Activated CD4-positive, alpha-beta T cell treated with anti-CD3 and anti-CD28 coated beads for 36 hours (primary cell): ENCODE measurements around the gene MAD1L1. TPM values are rescaled to one million over a fixed set of nuclear protein-coding genes. Genes with fewer than 3 reads are reported as not detected.

ENCODE experiments used
- ATAC-seq: fragments of 200-7000 bp; cut with Tn5 transposase; one replicate; pipeline ENCODE4 v1.10.0; 2021; ENCODE audit warnings: mild to moderate bottlenecking, moderate library complexity
- CTCF ChIA-PET: fragments of 350-600 bp; sonication (Branson Sonifier 250); formaldehyde crosslinking; loops from one replicate; lab custom pipeline; 2021; ENCODE audit warnings: antibody characterized with exemption; lab: Charles Lee
- POLR2A ChIA-PET: fragments of 350-600 bp; sonication (Branson Sonifier 250); formaldehyde crosslinking; loops from one replicate; lab custom pipeline; 2021; ENCODE audit warnings: antibody characterized with exemption, inconsistent platforms; lab: Charles Lee
- DNase-seq: peaks from one replicate; pipeline ENCODE4 v3.0.0-alpha.2; 2020
- H3K27ac Mint-ChIP-seq: one replicate; pipeline ENCODE4 v1.8.0; 2021; ENCODE audit warnings: mixed read lengths
- H3K27me3 Mint-ChIP-seq: one replicate; pipeline ENCODE4 v1.8.0; 2021; ENCODE audit warnings: mixed read lengths
- H3K36me3 Mint-ChIP-seq: one replicate; pipeline ENCODE4 v1.8.0; 2021; ENCODE audit warnings: low read depth, mixed read lengths
- H3K4me1 Mint-ChIP-seq: one replicate; pipeline ENCODE4 v1.8.0; 2021; ENCODE audit warnings: mixed read lengths
- H3K4me3 Mint-ChIP-seq: one replicate; pipeline ENCODE4 v1.8.0; 2021; ENCODE audit warnings: mild to moderate bottlenecking, moderate library complexity, mixed read lengths
- H3K9me3 Mint-ChIP-seq: one replicate; pipeline ENCODE4 v1.8.0; 2021; ENCODE audit warnings: low read depth, mixed read lengths
- intact Hi-C, 2 experiments: fragments of 100-400 bp; cut with DNase I in 1 of 2; cut with micrococcal nuclease in 1 of 2; formaldehyde crosslinking; loops; one replicate each; pipeline versions ENCODE4 v1.14.2 to v1.15.1; 2022 to 2024; cut with DNase I, micrococcal nuclease
- total RNA-seq, 2 experiments: library from RNA; stranded (reverse); gene quantifications; one replicate each; pipeline ENCODE4 v1.2.3, GENCODE V29; 2021

The MAD1L1 gene
- total RNA-seq, 2 experiments from 2014 or later = 50.2 to 61.7 TPM

DNA sequence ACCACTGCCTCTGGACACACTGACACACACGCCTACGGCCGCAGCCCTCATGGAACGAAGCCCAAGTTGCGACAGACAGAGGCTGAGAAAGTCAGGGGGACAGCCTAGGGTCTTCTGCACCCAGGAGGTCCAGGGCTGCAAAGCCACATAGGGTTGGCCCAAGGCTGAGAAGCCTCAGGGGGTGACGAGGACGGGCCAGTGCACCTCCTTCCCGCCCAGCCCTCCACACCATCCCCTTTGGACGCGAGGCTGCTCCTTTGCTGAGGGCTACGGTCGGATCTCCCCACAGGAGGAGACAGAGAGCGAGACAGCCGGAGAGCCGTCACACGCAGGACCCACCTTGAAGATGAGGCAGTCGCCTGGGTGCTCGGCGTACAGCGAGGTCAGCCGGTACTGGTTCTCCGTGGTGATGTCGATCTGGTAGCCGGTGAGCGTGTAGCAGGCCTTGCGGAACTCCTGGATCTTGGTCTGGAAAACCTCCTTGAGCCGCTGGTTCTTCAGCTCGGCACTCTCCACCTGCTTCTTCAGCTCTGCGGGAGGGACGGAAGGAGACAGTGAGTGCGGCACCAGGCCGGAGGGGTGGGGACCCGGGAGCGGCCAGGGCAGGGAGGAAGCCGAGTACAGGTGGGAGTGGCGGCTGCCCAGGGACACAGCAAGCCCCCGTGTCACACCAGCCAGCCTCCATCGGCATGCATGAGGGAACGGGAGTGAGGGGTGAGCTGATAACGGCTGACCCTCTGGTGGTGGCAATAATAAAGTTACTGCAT, 334.7 kb downstream of the MAD1L1 start:
- Mint-ChIP-seq H3K9me3 (no peaks in the 10 kb centered on the region), H3K27ac (no peak overlapping the region), H3K4me1 (no peaks in the 10 kb centered on the region), H3K27me3 (no peaks in the 10 kb centered on the region), H3K4me3 (no peak overlapping the region), H3K36me3 (no peaks in the 10 kb centered on the region)
- CTCF ChIA-PET = no interaction called here
- DNase-seq (no peak), ATAC-seq (no peak)
- intact Hi-C loops = no loop called here
- POLR2A ChIA-PET = interaction anchor here (1.1 kb wide), 1 partner anchor 15 kb away, joined by 4 read pairs; no protein-coding TSS in a partner anchor

DNA sequence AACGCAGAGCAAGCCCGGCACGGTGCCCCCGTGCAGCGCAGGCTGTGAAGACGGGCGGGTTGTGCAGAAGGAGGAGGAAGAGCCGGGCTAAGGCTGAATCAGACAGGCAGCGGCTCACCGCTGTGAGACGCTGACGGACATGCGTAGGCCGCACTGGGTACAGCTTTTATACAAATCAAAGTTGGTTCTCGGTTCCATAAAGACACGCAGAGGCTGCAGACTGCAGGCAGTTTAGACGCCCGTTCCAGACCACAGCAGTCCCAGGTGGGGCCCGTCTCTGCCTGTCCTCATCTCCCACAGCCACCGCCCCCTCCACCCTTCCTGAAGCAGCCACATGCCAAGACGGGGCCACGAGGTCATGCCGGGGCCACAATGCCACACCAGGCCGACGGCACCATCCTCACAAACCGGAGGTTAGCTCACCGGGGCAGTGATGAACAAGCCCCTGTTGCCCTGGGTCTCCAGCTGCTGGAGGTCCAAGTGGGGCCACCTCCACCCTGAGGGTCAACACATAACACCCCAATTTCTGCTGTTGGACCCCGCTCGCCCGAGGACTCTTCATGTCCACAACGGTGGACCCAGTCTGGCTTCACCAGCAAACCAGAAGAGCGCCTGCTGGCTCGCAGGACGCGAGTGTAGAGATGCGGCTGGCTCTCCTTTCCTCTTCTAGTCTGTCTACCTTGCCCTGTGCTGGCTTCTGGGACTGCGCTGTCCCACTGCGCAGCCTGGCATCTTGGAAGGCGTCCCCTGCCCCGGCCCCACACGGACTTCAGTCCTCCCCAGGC, 335.5 kb downstream of the MAD1L1 start:
- Mint-ChIP-seq H3K27ac (no peak overlapping the region), H3K9me3 (no peaks in the 10 kb centered on the region), H3K27me3 (no peaks in the 10 kb centered on the region), H3K4me3 (no peak overlapping the region), H3K36me3 (no peaks in the 10 kb centered on the region), H3K4me1 (no peaks in the 10 kb centered on the region)
- intact Hi-C loops = no loop called here
- ChIA-PET CTCF (no interaction called here), POLR2A (interaction anchor here (1.1 kb wide), 1 partner anchor 14 kb away, joined by 4 read pairs; no protein-coding TSS in a partner anchor)
- DNase-seq = peak; percentile 53
- ATAC-seq = peak; percentile 86

DNA sequence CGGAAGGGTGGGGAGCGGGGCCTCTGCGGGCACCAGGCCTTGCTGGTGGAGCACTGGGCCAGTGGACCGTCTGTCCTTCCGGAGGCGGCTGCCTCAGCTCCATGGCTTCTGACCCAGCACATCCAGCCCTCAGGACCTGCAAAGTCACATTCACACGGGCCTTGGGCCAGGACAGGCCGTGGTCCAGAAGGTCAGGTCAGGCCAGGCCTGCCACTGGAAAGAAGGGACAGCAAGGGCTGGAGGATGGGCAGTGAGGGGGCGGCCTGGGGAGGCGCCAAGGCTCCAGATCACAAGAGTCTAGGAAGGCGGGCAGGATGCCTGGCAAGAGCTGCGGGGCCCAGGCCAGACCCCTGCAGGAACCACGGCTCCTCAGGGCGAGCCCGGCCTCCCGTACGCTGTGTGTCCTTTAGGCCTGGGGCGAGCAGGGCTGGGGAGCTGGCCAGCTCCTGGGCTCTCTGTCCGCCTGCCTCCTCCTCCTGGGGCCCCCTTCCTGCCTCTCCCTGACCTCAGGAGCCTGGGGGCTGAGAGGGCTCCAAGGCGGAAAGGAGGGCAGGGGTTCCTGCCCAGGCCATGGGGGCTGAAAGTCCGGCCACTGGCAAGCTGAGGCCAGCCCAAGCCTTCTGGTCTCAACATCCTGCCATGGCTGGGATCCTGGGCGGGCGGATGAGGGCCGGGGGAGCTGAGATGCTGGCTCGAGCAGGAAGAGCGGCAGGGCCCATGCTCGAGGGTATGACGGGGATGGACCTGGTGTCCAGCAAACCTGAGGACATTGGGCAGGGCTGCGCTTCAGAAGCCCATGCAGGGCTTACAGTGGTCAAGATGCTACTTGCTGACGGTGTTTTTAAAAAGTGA, 336.9 kb downstream of the MAD1L1 start:
- DNase-seq (no peak), ATAC-seq (no peak)
- CTCF ChIA-PET = no interaction called here
- Mint-ChIP-seq H3K27ac (no peak overlapping the region), H3K4me3 (no peak overlapping the region), H3K4me1 (no peaks in the 10 kb centered on the region), H3K36me3 (no peaks in the 10 kb centered on the region), H3K9me3 (no peaks in the 10 kb centered on the region), H3K27me3 (no peaks in the 10 kb centered on the region)
- POLR2A ChIA-PET = no interaction called here
- intact Hi-C loops = no loop called here

DNA sequence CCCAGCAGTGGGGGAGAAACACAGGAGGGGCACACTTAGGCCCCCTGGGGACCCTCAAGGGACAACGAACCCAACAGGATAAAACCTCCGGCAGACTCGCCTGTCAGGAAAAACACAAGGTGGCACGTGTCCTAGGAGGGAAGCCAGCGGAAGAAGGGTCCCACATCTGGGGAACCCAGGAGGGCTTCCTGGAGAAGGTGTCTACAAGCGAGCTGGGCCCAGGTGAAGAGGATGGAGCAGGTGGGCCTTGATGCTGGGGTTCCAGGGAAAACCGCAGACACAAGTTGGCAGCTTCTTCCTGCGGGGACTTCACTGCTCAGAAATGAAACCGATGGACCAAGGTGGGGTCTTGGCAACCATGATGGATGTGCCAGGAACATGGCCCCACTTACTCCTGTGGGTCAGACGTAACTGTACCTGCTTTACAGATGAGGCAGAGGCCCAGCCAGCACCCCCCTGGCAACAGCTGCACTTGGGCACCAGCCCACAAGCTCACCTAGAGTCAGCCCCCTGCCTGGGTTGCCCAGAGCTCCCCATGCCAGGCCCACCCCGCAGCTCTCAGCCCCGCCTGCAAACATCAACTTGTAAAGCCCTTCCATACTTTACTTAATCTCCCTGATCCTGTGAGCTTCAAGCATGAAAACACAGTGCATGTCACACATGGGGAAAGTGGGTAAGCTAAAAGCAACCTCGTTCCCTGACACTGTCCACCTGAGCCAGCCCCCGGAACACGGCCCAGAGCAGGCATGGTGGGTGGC, 337.7 kb downstream of the MAD1L1 start:
- no peak overlapping the region for H3K4me3 Mint-ChIP-seq
- ATAC-seq = no peak
- H3K27me3 Mint-ChIP-seq = no peaks in the 10 kb centered on the region
- POLR2A ChIA-PET = no interaction called here
- no peaks in the 10 kb centered on the region for H3K36me3 Mint-ChIP-seq
- H3K9me3 Mint-ChIP-seq = no peaks in the 10 kb centered on the region
- H3K4me1 Mint-ChIP-seq = peaks cover 7% of the 10 kb centered on the region
- DNase-seq = no peak
- intact Hi-C loops = no loop called here
- CTCF ChIA-PET = no interaction called here
- H3K27ac Mint-ChIP-seq = no peak overlapping the region

DNA sequence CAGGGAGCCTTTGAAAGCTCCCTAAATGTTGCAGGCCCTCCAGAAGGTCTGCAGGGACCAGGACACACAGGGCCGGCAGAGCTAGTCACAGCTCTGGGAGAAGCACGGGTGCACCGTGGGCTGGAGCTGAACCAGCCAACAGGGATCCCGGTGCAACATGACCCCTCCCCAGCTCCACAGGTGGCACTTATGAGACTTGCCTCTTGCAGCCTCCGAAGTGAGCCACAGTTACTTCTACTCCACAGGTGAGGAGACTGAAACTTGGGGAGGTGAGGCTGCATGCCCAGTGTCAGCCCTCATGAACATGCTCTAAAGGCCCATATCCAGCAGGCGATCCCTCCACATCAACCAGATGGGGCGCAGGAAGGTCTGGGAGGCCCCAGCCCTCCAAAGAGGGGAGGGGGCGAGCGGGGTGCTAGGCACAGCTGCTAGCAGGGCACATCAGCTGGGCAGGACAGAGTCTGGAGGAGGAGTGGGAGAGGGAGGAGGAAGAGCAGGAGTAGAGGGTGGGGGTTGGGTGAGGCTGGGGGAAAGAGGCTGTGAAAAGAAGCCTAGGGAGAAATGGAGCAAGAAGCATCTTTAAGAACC, 338.3 kb downstream of the MAD1L1 start:
- no peak overlapping the region for H3K4me3 Mint-ChIP-seq
- intact Hi-C loops = no loop called here
- peaks cover 14% of the 10 kb centered on the region for H3K4me1 Mint-ChIP-seq
- H3K9me3 Mint-ChIP-seq = no peaks in the 10 kb centered on the region
- POLR2A ChIA-PET = no interaction called here
- CTCF ChIA-PET = no interaction called here
- DNase-seq = no peak
- H3K27me3 Mint-ChIP-seq = no peaks in the 10 kb centered on the region
- ATAC-seq = no peak
- H3K27ac Mint-ChIP-seq = no peak overlapping the region
- no peaks in the 10 kb centered on the region for H3K36me3 Mint-ChIP-seq

DNA sequence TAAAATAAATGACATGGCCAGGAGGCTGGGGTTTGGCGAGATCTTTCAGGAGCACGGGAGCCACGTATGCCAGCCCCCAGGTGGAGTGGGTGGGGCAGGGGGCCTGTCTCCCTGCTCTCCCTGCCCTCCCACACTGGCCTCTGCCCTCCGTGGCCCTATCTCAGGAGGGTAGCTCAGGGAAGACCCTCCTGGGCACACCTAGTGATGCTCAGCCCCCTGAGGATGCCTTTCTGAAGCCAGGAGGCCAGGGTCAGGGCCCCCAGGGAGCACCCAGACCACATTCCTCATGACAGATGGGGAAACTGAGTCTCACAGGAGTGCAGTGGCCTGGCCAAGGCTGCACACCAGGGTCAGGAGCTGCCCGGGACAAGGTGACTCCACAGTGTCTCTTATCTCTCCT, 339.3 kb downstream of the MAD1L1 start:
- intact Hi-C loops = no loop called here
- no peak overlapping the region for H3K27ac Mint-ChIP-seq
- H3K4me1 Mint-ChIP-seq = peaks cover 15% of the 10 kb centered on the region
- CTCF ChIA-PET = no interaction called here
- ATAC-seq (no peak), DNase-seq (no peak)
- no peak overlapping the region for H3K4me3 Mint-ChIP-seq
- H3K9me3 Mint-ChIP-seq = peaks cover 3% of the 10 kb centered on the region
- peaks cover 5% of the 10 kb centered on the region for H3K36me3 Mint-ChIP-seq
- no peaks in the 10 kb centered on the region for H3K27me3 Mint-ChIP-seq
- POLR2A ChIA-PET = no interaction called here

DNA sequence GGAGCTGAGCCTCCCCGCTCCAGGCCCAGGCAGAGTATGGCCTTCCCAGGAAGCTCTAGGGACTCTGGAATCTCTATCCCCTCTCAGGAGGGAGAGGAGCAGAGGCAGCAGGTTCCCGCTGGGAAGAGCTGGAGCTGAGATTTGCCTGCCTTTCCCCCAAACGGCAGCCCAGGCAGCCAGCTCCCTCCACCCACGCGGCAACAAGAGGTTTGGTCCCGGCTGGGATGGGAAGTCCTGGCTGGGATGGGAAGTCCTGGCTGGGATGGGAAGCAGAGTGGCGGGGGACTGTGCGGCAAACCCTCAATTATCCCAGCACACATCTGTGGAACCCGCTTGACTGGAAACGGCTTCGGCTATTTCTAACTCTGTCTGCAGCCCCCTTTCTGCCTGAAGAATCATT, 339.7 kb downstream of the MAD1L1 start:
- H3K27me3 Mint-ChIP-seq = no peaks in the 10 kb centered on the region
- no peak for ATAC-seq
- ChIA-PET CTCF (no interaction called here), POLR2A (no interaction called here)
- peaks cover 15% of the 10 kb centered on the region for H3K4me1 Mint-ChIP-seq
- peaks cover 9% of the 10 kb centered on the region for H3K36me3 Mint-ChIP-seq
- DNase-seq = no peak
- H3K4me3 Mint-ChIP-seq = no peak overlapping the region
- H3K27ac Mint-ChIP-seq = no peak overlapping the region
- peaks cover 7% of the 10 kb centered on the region for H3K9me3 Mint-ChIP-seq
- intact Hi-C loops = no loop called here

DNA sequence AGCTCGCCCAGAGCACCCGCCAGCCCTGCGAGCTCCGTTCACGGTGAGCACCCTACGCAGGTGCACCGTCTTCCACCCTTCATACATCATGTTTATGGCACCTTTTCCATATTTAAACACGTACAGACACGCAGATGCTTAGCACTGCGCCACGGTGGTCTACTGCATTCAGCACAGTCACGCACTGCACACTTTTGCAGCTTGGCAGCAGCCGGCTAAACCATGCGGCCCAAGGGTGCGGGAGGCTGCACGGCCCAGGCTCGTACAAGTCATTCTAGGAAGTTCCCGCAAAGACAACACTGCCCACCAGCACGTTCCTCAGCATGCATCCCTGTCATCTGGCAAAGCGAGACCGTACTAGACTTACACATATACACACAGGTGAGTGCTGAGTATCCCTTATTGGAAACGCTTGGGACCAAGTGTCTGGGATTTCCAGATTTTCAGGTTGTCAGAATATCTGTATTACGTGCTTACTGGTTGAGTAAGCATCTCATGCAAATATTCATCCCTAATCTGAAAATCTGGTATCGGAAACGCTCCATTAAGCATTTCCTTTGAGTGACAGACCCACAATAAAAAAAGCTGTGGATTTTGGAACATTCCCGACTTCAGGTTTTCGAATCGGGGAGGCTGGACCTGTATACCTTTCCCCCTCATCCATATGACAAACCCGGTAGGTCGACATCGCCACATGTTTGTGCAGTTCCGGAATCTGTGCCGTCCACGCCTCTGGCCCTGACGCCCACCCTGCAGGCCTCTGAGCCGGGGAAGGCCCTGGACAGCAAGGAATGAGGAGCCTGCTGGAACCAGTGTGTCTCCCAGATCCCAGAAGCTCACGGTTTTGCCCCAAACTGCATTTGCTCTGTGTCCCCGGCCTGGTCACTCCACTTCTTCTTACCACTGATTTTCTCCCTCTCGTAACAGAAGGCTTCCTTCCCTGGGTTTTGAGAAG, 340.5 kb downstream of the MAD1L1 start:
- no peak for ATAC-seq
- H3K4me3 Mint-ChIP-seq = no peak overlapping the region
- peaks cover 15% of the 10 kb centered on the region for H3K4me1 Mint-ChIP-seq
- intact Hi-C loops = no loop called here
- ChIA-PET POLR2A (no interaction called here), CTCF (no interaction called here)
- H3K27ac Mint-ChIP-seq = no peak overlapping the region
- H3K36me3 Mint-ChIP-seq = peaks cover 15% of the 10 kb centered on the region
- H3K27me3 Mint-ChIP-seq = no peaks in the 10 kb centered on the region
- peaks cover 12% of the 10 kb centered on the region for H3K9me3 Mint-ChIP-seq
- DNase-seq = no peak

DNA sequence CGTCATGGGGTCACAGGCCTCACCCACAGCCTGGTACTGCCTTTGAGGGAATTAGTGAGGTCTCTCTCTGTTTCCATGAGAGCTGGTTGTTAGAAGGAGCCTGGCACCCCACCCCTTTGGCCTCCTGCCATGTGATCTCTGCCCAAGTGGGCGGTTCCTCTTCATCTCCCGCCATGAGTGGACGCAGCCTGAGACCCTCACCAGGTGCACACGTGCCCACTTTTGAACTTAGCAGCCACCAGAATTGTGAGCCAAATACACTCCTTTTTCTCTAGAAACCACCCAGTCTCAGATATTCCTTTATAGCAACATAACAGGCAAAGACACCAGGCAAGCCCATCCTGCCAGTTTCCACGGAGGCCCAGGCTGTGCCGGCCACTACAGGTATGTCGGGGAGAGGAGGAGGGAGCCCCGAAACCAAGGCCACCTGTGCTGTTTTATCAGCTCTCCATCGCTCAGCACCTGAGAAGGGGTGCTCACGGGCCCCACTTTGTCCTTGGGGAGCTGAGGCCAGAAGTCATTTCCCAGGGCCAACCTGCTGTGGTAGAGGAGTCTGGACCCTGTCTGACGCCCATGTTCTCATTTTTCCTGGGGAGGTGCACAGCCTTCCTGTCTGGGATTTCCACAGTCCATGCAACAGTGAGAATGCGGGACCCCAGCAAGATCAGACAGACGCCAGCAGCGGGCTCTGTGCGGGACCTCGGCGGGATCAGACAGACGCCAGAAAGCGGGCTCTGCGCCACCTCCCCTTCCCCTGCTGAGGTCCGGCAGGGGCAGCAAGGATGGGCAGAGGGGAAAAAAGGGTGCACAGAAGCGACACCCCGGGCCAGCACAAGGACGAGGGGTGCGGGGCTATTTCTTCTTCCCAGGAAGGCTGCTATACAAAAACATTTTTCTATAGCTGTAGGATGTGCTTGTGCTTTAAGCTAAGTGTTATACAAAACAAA, 342.2 kb downstream of the MAD1L1 start:
- Mint-ChIP-seq H3K27ac (peak overlapping the region; percentile 80), H3K27me3 (no peaks in the 10 kb centered on the region), H3K36me3 (peaks cover 20% of the 10 kb centered on the region), H3K9me3 (peaks cover 12% of the 10 kb centered on the region), H3K4me3 (no peak overlapping the region), H3K4me1 (peaks cover 18% of the 10 kb centered on the region)
- ATAC-seq (no peak), DNase-seq (no peak)
- CTCF ChIA-PET = interaction anchor here (1.2 kb wide), 1 partner anchor 9 kb away, joined by 3 read pairs; no protein-coding TSS in a partner anchor
- POLR2A ChIA-PET = interaction anchor here (0.6 kb wide), 1 partner anchor 11 kb away, joined by 4 read pairs; no protein-coding TSS in a partner anchor
- intact Hi-C loops = no loop called here
